Body of pancreas (tissue), 4 donors: Measurements from ENCODE around the gene ZNF831.

ENCODE experiments used
- CTCF ChIP-seq, 7 experiments: fragments of 450-650 bp in 4 of 7; fragments of 200-600 bp in 3 of 7; sonication (generic) in 3 of 7; IDR thresholded peaks; one replicate each; pipeline ENCODE4 v1.5.1; 2016 to 2019; ENCODE audit warnings: antibody characterized with exemption in 7 of 7
- POLR2A ChIP-seq, 3 donors: fragments of 450-650 bp; IDR thresholded peaks; one replicate each; pipeline ENCODE4 v1.6.1; 2016; ENCODE audit warnings: antibody characterized with exemption in 3 of 3, mild to moderate bottlenecking in 2 of 3

DNA sequence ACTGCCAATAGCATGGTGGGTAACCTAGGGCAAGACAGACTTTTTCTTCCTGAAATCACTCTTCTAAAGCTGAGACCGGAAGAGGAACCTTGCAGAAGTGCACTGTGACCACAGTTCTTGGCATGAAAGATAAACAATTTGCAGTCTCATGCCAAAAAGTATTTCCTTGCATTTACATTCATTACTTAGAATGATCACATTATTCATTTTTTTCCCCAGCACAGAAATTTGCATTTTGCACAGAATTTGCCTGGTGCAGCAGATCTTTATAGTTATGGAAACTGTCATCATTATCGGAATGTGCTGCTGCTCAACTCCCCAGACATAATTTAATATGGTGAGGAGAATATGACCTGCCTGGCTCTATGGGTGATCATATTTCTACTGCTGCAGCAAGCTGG, 94.6 kb downstream of the ZNF831 start:
- no peak for TF ChIP-seq POLR2A (IDR thresholded peaks at IDR 0.05)
- no peak for TF ChIP-seq CTCF (IDR thresholded peaks at IDR 0.05)
